ENCODE measurements around the gene B3GNT3.

B3GNT3 gene, protein sequence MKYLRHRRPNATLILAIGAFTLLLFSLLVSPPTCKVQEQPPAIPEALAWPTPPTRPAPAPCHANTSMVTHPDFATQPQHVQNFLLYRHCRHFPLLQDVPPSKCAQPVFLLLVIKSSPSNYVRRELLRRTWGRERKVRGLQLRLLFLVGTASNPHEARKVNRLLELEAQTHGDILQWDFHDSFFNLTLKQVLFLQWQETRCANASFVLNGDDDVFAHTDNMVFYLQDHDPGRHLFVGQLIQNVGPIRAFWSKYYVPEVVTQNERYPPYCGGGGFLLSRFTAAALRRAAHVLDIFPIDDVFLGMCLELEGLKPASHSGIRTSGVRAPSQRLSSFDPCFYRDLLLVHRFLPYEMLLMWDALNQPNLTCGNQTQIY

DNA sequence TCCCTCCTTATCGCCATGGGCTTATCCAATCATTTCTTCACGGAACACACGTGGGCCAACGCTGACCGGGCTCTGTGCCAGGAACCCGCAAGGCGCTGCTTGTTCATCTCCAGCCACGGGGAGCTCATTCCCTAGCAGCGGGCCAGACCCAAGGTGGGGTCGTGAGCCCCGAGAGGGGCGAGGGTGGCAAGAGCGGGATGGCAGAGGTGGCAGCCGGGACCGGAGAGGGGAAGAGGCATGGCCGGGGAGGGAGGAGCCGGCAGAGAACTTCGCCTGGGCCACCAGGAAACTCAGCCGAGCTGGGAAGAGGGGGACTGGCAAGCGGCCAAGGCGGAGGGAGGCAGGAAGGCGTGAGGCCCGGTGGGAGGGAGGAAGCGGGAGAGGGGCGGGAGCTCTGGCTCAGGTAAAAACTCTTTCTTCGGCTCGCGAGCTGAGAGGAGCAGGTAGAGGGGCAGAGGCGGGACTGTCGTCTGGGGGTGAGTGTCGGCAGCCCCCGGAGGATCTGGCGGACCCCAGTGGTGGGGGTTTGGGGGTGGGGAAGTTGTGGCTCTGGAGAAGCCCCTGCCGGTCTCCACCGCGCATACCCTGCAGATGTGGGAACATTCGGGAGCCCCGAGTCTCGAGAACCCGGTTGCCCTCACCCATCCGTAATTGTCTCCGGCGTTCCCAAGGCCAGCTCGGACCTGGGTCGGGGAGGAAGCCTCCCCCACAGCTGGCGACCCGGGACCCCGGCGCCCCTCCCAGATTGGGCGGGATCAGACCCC is at the start of gene B3GNT3:
Gene B3GNT3, plus strand, starts transcription at position 408 of the 764 bp plus-strand sequence. CDS start 12,670 bp downstream, outside the sequence.
- DNase-seq (ENCODE audit: low read depth in 2 of 2), result no peak

- peak; percentile 91 to 93 for DNase-seq (ENCODE audit: low read depth in 2 of 2)
Observed at GRCh38 chr19:17747205-17748098, 47.5 kb upstream of the B3GNT3 start.

DNA sequence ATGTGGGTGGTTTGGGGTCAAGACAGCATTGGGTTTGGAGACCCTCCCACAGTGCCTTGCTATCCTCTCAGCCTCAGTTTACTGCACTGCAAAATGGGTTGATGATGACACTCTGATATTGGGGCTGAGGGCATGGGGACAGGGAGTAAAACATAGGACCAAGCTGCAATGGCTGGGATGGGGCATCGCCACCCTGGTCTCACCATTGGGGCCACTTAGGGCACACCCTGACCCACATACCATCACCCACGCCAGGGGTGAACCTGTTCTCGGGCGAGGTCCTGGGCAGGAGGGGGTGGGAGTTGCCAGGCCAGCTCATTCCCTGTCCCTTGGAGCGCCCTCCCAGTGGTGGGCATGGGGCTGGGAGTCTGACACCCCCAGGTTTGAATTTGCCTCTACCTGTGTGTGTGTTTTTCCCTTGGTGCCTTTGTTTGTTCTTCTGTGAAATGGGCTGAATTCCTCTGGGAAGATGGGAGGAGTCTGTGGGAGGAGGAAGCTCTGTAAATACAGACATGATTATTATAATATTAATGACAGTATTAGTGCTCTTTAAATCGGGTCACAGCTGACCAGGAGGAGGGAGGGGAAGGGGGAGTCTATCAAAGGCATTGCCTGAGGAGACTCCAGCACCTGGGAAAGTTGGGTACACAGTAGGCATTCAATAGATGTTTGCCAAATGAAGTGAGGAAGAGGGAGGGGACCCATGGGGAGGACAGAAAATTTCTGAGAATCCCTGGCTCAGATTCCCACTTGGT is 45.9 kb upstream of the B3GNT3 start:
- DNase-seq (ENCODE audit: low read depth in 2 of 2), result no peak

DNA sequence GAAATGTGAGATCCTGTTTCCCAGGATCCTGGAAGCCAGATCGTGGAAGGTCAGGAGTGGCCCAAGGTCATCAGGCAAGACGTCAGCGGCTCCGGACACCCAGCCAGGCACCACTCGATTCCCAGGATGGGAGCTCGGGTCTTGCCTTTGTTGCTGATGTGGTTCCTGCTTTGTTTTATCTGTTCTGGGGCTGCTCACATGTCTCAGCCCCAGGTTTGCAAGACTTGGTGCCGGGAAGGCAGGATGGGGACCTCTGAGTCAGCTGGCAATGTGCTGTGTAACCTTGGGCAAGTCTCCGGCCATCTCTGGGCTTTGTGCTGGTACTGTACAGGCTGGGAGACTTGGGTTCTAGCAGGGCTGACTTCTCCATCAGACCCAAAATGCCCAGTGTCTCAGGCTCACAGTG is 45.0 kb upstream of the B3GNT3 start:
- DNase-seq (ENCODE audit: low read depth in 2 of 2), result no peak

DNA sequence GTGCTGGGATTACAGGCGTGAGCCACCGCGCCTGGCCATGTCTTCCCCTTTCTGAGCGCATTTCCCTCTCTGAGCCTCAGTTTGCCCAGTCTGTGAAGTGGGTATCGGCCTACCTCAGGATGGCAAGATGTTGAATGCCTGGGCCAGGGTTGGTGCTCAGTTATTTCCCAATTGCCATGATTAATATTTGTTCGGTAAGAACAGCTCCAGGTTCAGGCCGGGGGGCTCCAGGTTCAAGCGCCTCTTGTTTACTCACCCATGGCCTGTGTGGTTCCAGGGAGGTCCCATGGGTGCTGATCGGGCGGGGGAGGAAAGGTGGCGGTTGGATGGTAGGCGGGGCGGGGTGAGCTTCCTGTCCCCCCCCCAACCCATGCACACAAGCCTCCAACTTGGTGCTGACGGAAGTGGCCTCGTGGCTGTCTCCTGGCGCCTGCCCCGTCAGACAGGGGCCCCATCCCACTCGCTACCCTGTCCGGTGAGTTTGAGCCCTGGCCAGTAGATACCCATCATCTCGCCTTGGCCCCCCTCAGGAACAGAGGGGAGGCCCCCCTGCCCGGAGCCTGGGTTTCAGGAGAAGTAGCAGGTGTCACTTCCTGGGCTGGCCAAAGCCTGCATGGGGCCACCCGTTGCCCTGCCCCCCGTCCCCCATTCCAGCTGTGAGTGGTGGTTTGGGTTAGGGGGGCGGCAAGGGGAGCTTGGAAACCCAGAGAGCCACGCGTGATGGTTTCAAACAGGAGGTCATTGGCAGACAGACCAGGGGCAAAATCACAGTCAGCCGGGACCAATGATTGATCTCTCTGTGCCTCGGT is 43.6 kb upstream of the B3GNT3 start, which contains the start of gene FCHO1:
Gene FCHO1, plus strand, starts transcription at position 375 of the 809 bp plus-strand sequence. CDS start 3,688 bp downstream, outside the sequence.
- peak; percentile 71 to 85 for DNase-seq (ENCODE audit: low read depth in 2 of 2)

- DNase-seq (ENCODE audit: low read depth in 2 of 2), result no peak
Observed at GRCh38 chr19:17751912-17752273, 43.0 kb upstream of the B3GNT3 start.

DNA sequence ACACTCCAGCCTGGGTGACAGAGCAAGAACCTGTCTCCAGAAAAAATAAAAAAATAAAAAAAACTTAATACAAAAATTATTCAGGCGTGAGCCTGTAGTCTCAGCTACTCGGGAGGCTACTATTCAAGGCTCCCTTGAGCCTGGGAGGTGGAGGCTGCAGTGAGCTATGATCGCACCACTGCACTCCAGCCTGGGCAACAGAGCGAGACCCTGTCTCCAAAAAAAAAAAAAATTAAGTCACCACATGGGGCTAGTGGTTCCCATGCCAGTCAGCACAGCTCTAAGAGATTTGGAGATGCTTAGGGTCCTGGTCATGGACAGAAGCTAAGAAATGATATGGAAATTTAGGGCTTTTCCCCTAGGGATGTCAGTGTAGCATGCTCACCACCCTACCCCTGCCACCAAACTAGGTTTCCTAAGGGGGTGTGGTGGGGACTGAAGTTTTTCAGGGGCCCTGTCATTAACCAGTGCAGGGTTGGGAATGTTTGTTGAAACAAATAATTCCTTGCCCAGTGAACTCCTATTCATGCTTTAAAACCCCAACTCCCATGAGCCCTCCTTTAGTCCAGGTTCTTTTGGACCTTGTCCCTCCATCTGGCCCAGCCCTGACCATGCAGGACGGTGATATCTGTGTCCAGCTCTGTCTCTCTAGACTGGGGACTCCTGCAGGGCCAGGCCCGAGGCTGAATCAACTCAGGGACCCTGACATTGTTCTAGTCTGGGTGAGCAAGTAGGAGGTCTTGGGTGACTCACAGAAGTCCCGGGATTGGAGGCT is 41.9 kb upstream of the B3GNT3 start:
- DNase-seq (ENCODE audit: low read depth in 2 of 2), result no peak

- DNase-seq (ENCODE audit: low read depth in 2 of 2), result no peak
Observed at GRCh38 chr19:17753976-17754375, 41.0 kb upstream of the B3GNT3 start.

- no peak for DNase-seq (ENCODE audit: low read depth in 2 of 2)
Observed at GRCh38 chr19:17754634-17755442, 40.1 kb upstream of the B3GNT3 start.

- DNase-seq (ENCODE audit: low read depth in 2 of 2), result no peak
Observed at GRCh38 chr19:17755443-17755890, 39.5 kb upstream of the B3GNT3 start.

- no peak for DNase-seq (ENCODE audit: low read depth in 2 of 2)
Observed at GRCh38 chr19:17755977-17756670, 38.8 kb upstream of the B3GNT3 start.

- no peak for DNase-seq (ENCODE audit: low read depth in 2 of 2)
Observed at GRCh38 chr19:17757125-17757524, 37.8 kb upstream of the B3GNT3 start.

- no peak for DNase-seq (ENCODE audit: low read depth in 2 of 2)
Observed at GRCh38 chr19:17758515-17758914, 36.4 kb upstream of the B3GNT3 start.

- no peak for DNase-seq (ENCODE audit: low read depth in 2 of 2)
Observed at GRCh38 chr19:17761148-17761547, 33.8 kb upstream of the B3GNT3 start.

DNA sequence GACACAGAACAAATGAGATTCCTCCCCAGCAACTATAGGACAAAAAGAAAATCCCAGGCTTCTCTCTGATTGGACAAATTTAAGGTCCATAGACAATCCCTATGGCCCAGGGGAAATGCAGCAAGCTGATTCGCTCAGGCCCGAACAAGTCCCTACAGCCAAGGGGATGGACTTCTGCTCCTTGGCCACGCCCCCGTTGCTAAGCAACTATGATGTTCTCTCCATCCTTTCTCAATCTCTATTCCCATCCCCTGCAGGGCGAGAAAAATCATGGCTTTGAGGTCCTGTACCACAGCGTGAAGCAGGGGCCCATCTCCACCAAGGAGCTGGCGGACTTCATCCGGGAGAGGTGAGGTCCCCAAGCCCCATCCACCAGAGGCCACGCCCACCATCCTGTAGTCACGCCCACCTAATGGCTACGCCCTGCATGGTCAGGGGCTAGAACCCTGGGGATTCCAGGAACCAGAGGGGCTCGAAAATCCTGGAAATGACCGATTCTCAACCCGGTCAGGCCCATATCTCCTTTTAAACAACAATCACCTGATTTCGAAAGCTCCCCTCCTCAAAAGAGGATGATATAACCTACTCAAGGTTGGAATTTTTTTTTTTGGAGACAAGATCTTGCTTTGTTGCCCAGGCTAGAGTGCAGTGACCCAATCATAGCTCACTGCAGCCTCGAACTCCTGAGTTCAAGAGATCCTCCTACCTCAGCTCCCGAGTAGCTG is 32.3 kb upstream of the B3GNT3 start:
- DNase-seq (ENCODE audit: low read depth in 2 of 2), result no peak

DNA sequence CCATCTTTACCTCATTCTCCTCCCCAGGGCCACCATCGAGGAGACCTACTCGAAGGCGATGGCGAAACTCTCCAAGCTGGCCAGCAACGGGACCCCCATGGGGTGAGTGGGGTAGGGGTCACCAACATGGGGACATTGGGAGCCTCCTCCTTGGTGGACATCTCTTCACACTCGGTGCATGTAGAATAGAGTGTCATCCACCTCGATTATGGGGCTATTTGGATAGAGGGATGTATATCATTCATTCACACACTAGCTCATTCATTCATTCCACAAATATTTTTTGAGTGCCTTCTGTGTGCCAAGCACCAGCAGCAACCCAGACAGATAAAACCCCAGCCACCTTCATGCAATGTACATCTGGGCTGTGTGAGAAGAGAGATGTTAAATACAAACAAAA is 30.6 kb upstream of the B3GNT3 start:
- no peak for DNase-seq (ENCODE audit: low read depth in 2 of 2)

DNA sequence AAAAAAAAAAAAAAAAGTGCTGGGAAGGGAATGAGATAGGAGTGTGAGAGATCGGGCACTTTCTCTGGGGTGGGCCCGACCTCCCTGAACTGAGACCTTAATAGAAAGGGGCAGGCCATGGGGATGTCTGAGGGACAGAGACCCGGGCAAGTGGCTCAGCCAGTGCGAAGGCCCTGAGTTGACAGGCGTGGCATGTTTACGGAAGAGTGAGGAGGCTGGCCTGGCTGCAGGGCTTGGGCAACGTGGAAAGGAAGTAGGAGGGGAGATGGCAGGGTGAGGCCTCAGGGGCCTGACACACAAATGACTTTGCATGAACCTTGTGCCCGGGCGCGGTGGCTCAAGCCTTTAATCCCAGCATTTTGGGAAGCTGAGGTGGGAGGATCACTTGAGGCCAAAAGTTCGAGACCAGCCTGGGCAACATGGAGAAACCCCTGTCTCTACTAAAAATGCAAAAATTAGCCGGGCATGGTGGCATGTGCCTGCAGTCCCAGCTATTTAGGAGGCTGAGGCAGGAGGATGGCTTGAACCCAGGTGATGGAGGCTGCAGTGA is 29.8 kb upstream of the B3GNT3 start:
- no peak for DNase-seq (ENCODE audit: low read depth in 2 of 2)

Measured in stimulated activated CD4-positive, alpha-beta T cell treated with anti-CD3 and anti-CD28 coated beads, Interleukin-1b, Interleukin-23, amount 100 ng/mL, for 4 hours (primary cell).